NCI-H2081 (cell line): ENCODE data around the gene SPRED2.

Source experiments
- DNase-seq, 2 experiments: peaks; one replicate each; lab custom pipeline; 2025; lab: John Stamatoyannopoulos, UW

Gene SPRED2

DNA sequence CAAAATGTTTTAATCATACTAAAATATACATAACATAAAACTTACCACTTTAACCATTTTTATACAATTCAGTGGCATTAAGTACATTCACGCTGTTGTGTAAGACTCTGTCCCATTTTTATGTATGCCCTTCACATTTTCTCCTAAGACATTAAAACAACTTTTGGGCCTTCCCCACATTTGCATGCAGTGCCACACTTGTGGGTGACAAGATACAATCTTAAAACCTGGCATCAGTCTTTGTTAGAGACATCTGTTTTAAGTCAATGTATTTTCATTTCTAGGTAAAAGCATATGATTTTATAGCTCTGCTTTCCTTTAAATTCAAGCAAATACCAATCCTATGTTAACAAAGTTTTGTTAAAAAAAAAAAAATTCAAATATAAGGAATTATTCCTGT is 17.3 kb downstream of the SPRED2 start:
- no peak for DNase-seq

DNA sequence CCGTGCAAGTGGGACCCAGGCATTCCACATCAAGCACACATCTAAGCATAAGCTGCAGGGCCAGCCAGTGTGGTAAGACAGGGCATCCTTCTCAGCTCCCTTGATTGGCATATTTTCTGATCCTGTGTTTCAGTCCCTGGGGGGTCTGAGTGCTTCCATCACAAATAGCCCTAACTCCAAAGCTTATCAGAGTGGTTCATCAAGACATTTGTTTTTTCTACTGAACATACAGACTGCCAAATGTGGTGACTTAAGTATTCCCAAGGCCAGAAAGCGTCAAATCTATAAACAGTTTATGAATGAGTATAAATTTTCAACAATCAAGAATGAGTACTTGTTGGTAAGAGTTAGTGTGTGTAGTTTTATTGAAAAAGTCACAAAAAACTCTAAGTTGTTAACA is 18.8 kb downstream of the SPRED2 start:
- DNase-seq = no peak

DNA sequence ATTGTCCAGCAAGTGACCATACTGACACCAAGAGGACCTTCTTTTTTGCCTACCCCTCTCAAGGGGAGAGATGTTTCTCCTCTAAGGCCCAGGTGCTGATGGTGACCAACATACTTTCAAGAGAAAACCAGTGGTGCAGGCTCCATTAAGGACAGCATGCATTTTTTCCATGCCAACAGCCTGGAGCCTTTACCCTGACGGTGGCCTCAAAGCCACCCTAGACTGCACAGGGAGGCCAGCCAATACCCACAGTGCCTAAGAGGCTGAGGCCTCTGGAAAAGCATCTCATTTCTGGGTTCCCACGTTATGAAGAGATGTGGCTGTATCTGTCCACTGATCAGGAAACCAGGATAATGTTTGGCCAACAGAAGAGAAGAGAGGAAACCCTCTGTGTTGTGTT is 19.3 kb downstream of the SPRED2 start:
- no peak for DNase-seq

DNA sequence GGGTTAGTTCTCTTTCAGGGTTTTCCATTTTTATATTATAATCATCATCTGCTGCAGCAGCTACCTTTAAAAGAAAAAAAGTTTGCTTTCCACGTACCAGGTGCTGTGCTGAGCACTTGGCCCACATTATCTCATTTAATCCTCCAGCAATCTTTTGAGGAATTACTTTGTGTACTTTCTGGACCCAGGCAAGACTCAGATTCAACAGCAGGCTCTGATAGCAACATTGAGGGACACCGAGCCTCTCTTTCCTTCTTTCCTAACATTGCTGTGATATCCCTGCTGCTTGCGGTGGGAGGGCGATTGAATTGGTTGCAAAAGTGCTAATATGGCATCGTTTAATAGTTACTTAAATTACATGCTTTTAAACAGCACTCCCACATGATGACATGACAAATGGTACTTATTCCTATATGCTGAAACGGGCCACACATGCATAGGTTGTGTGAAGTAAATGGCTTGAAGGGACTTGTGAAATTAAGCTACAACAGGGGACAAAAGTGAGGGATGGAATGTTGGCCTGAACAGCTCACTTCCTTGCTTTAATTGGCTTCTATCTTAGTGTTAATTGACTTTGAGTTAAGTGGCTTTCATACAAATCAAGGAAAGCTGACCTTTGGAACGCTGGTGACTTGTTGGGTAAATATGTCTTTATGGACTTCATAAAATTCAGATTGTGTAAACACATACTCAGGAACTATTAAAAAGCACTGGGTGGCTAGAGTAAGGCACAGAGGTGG is 21.2 kb downstream of the SPRED2 start:
- no peak for DNase-seq

DNA sequence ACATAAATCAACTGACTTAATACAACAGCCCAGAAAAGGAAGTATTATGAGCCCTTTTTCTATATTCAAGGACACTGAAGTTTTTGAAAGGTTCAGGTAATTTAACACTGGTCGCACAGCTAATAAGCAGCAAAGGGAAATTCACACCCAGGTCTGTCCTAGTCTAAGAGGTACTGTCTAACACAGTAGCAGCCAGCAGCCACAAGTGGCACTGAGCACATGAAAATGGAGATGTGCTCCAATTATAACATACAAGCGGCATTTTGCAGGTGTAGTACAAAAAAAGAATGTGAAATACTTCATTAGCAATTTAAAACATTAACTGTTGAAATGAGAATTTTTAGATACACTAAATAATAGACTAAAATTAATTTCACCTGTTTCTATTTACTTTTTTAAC is 23.4 kb downstream of the SPRED2 start:
- DNase-seq = no peak

DNA sequence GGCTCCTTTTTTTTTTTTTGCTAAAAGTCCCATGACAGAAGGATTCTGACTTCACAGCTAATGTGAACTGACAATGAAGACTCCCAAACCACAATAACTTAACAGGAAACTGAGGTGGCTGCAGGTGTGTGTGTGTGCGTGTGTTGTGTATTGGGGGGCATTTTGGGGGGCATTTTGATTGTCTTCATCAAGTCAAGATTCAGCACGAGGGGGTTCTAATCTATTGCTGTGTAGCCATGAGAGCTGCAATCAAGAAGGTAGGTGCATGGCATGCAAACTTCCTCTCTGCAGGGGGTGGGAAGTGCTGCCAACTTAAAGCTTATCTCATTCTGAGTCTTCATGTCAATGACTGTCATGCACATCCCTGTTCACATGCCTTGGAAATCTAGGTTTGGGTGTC is 25.2 kb downstream of the SPRED2 start:
- DNase-seq = no peak

DNA sequence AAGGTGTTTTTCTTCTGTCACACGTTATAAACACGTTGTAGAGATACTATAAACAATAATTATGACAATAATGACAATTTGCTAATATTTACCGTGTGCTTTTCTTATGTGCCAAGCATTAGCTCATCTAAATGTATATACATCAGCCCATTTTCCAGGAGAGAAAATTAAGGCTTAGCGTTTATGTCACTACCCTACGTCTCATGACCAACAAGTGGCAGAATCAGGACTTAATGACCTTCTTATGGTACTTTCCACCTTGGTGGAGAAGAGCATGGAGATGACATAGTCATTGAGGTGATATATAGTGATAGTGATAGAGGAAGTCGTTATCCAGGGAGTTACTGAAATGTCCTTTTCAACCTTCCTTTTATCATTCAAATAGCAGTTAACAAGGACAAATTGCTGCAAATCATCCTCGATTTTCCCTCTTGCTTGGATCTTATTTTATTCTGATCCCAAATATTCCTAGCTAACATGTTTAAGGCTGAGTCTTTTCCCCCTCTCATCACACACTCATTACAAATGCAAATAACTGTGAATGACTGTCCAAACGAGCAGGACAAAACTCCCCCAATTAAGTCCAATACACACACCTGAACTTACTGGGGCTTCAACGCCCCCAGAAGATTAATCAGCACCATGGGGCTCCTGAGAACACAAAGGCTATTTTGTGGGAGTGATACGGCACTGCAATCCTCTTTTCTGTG is 27.3 kb downstream of the SPRED2 start:
- DNase-seq = no peak

DNA sequence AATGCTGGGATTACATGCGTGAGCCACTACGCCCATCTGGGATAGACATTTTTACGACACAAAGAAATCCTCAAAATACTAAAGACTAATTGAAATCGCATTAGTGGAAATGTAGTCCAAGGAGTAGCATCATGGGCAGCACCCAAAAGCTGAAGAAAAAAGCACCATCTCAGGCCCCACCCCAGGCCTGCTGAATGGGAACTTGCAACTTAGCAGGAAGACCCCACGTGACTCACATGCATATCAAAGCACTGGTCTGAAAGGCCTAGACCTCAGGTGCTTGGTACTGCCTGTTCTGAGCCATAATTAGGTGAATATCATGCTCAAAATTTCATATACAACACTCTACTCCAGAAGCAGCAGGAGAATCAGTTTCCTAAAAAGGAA is 28.9 kb downstream of the SPRED2 start:
- DNase-seq = no peak

DNA sequence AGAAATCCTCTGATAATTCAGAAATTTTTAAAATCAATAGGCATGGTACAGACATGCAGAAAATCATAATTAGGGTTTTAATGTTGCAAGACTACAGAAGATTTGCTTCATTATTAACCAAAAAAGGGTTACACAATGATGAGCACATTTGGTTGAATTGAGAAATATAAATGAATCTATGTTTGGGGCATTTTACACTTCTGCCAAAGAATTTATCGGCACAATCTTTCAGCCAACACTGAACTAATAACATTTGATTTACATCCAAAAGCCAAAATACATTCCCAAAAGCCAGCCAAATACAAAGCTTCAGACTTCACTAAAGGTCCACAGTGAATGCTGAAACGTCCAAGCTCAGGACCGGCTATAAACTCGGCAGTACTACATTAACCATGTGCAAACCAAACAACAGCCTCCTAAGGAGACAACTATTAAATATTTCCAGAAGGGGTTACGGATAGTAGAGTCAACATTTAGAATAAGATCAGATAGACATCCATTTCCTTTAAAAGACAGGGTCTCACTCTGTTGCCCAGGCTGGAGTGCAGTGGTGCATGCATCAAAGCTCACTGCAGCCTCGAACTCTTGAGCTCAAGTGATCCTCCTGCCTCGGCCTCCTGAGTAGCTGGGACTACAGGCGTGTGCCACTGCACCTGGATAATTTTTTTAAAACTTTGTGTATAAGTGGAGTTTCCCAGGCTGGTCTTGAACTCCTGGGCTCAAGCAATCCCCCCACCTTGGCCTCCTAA is 29.4 kb downstream of the SPRED2 start:
- DNase-seq = no peak

DNA sequence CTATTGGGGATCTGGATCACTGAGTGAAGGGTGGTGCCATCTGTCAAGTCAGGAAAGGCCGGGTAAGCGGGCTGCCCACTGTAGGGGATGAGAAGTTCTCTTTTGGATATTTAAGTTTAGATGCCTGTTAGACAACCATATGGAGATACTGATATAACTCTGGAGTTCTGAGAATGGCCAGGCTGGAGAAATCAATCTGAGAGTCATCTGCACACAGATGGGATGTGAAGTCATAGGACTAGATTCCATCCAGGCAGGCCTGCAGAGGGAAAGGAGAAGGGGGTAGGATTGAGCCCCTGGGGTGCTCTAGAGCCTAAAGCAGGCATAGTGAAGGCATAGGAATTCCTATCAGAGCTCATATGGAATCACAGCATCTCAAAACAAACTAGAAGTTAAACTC is 30.1 kb downstream of the SPRED2 start:
- no peak for DNase-seq

DNA sequence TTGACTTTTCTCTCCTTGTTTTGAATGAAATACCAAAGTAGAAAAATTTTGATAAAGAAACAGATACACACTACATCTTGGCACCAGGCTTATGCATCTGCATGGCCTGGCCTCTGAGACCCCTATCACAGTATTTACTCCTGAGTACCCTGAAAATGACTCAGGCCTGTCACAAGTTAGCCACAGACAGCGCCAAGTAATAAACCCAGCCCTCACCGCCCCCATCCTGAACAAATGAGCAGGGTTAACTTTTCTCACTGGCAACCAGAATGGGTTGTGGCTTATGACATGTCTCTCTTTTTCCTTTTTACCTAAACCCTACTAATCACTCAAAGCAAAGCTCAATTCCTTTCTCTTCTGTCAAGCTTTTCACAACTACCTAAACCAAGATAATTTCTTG is 35.3 kb downstream of the SPRED2 start:
- DNase-seq = no peak

DNA sequence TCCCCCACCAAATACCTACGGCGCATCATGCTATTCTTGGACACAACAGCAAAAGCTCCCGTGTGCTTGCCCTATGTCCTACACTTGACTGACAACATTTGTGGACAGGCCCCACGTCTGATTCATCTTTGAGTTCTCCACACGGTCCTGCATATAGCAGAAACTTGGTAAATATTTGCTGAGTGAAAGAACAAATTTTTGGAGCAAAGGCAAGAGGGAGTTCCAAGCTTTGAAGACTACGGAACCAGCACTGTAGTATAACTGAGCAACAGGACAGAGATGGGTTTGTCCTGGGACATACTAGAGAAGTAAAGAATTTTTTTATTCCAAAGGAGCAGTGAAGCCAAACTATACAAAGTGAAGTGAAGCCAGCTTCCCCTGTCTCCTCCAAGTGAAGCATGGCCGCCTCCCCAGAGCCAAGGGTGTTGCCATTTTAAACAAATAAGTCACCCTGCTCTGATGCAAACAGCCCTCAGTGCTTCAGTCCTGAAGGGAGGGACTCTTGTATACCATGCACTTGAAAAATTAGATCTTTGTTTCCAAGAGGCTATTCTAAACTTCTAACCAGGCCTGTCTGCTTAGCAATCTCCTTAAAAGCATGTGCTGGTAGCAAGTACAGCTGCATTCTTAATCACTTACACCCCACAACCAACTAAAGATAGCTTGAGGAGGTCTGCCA is 35.9 kb downstream of the SPRED2 start:
- DNase-seq = no peak

DNA sequence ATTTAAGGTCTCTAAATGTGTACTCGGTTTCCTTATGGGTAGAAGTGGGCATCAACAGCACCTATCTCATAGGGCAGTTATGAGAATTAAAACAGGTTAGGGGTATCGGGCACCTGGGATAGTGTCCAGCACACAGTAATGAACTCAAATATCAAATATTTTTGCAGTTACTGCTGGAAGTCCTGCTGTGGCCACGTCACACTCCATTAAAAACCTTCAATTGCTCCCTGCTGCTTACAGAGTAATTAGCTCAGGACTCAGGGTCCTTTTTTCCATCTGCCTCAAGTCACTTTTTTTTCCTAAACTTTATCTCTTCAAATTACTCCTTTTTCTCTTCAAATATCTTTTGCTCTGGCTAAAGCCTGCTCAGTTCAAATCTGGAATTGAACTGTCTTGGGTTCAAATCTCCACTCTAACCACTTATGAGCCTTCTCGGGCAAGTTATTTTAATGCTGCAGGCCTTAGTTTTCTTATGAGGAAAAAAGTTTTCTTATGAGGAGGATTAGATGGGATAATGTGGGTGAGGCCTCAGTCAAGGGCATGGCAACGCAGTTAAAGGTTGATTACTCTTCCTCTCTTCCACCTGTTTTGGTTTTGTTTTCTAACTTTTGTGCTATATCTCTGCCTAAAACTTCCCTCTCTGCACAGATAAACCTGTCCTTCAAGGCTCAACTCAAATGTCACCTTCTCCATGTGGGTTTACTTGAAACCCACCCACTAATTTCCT is 36.6 kb downstream of the SPRED2 start:
- no peak for DNase-seq

DNA sequence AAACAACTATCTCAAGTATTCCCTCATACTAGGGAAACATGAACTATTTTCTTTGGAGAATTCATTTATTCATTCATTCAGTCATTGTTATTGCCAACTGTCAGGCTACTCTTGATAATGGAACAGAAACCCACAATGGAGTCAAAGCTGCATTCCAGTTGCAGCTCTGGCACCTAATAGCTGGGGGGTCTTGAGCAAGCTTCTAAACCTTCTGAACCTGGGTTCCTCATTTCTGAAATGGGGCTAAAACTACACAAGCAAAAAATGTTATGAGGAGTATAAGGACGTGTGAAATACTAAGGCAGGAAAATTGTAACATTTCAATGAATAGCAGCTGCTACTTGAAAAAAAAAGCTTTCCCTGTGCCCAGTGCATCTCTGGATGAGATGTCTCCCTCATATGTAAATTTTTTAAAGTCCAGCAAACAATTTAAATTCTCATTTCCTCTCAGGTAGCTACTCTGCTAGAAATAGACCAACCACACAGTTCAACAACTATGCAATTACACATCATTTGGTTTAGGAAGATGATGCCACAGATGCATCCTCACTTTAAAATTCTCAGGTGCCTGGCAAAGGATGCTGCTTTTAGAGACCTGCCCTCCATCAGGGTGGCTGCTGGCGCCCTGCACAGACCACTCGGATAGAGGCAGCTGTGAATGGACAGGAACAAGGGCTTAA is 38.5 kb downstream of the SPRED2 start:
- DNase-seq = no peak

DNA sequence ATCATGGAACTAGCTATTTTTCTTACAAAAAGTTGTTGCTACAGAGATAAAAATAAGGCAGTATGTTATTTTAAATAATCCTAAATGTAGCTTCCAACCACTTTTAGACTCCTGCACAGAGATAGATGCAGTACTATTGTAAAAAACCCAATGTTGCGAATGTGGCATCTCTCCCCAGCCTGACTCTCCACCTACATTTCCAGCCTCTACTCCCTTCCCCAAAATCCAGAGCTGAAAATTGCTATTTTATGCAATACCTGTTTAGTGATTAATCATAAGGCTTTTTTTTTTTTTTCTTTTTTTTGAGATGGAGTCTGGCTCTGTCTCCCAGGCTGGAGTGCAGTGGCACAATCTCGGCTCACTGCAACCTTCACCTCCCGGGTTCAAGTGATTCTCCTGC is 39.4 kb downstream of the SPRED2 start:
- DNase-seq = no peak

DNA sequence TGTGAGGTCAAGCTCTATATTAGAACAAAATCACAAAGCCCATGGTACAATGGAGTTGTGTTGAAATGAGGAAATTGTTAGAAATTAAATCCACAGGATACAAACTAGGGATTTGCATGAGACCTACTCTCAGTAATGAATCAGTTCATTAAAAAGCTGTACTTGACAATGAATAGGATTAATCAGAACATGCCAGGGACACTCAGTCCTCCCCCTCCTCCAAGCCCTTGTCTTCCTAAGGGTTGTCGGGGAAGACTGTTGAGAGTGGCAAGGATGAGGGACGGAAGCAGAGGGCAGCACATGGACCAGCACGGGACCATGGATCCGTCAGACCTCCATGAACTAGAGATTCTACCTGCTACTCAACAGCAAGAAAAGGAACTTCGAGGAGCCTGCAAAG is 39.8 kb downstream of the SPRED2 start:
- DNase-seq = no peak

DNA sequence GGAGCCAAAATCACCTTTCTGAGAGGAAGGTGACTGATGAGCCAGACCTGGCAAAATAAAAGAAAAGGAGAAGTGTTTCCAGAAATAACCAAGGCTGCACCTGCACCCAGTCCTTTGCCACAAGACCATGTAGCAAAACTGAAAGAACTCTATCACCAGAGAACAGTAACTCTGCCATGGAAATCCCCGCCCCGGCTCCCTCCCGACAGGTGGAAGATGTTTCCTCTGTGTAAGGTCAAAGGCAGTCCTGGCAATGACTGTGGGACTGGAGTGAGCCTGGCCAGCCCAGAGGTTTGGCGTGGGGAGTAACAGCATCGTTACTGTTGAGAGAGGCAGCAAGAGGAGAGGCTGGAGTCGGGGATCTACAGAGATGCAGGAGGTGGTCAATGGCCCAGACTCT is 42.3 kb downstream of the SPRED2 start:
- no peak for DNase-seq

DNA sequence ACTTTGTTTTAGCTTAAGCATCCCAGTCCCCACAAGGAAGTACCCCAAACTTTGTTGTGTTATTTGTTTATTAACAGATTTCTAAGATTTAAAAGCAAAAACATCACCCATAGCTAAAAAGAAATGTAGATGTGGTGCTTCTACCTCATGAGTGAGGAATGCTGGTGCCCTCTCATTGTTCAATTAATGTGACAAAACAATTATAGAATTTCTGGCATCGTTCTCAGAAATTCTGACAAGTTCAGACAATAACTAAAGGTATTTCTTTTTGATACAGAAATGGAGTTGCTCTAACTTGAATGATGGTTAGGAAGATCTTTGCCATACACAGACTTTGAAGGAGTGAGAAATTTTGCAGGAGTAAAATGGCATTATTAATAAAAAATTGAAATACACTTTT is 42.9 kb downstream of the SPRED2 start:
- DNase-seq = no peak

DNA sequence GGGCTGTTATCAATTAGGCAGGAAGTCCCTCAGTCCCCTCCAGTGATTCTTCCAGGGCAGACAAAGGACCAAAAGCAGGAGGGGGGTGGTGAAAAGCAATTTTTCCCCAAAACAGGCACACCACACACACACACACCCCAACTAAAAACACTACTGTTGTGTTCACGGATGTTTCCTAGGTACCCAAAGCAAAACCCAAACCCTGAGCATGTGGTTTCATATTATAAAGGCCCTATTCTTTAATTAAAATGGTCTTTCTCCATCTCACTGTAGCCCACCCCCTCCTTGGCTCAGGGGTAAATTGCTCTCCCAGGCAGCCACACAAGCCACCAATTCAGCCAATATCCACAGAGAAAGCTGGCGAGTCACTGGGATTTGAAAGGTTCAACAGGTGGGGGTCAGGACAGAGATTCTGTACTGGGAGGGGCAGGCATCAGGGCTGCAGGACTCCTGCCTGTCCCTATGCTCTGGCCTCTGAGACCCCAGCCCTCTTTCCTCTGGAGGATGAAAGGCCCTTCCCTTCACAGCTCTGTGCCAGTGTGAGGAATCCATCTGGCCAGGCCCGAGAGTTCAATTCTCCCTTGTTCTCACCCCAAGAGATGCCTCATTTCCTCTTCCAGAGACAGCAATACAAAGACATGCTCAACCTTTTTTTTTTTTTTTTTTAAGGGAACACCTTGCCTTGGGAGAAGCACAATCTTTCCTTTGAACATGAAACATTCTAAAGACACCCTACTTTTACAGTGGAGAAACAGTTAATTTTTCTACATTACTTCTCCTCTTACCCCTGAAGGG is 43.6 kb downstream of the SPRED2 start:
- no peak for DNase-seq

DNA sequence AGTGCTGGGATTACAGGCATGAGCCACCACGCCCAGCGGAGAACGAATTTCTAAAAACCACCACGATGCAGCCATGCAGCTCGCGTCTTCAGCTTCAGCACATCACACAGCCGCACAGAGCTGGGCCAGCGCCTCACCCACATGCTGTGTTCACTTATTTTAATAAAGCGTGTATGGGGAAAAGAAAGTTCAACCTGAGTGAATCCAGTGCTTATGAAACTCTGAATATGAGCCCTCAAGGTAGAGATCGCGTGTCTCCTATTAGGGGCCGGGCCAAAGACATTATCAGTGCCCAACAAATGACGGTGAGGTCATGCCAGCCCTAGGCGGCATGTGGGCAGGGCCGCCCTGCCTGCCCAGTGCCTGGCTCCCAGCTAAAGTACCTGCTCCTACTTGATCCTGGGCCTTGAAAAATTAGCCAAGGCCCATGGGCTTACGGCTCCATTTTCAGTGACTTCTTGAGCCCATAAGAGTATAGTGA is 44.3 kb downstream of the SPRED2 start:
- DNase-seq = no peak
